H7 (cell line): ENCODE data around the gene EYS. TPM values are rescaled to one million over a fixed set of nuclear protein-coding genes. Genes with fewer than 3 reads are reported as not detected.

Experiments used
- DNase-seq: peaks from one replicate; pipeline ENCODE4 v3.0.0; 2012
- H3K27me3 ChIP-seq: 2 replicates; pipeline ENCODE4 v1.6.0; 2011; ENCODE audit warnings: mild to moderate bottlenecking, low read length; ENCODE audit not compliant: control insufficient read depth, insufficient read depth
- H3K36me3 ChIP-seq: replicated peaks from 2 replicates; pipeline ENCODE4 v1.5.1; 2011; ENCODE audit warnings: low read length; ENCODE audit not compliant: control insufficient read depth, insufficient read depth
- H3K4me3 ChIP-seq: 2 replicates; pipeline ENCODE4 v1.5.1; 2011; ENCODE audit warnings: low read depth, mild to moderate bottlenecking, control low read depth, low read length, moderate library complexity; ENCODE audit not compliant: insufficient read depth
- total RNA-seq: library from RNA; depleted of rRNA; stranded (reverse); fragments of >200 nt; shearing (Covaris generic); gene quantifications from 2 replicates; pipeline ENCODE4 v1.2.3, GENCODE V29; 2014

Gene EYS
- total RNA-seq, 1 experiment from 2014 or later: 0.10 TPM

GRCh38 chr6:64100702-64101303 lies 1606.2 kb downstream of the EYS start:
- H3K27me3 ChIP-seq: no peaks in the 10 kb centered on the region
- no peak for DNase-seq
- H3K36me3 ChIP-seq: no peaks in the 10 kb centered on the region
- no peak overlapping the region for H3K4me3 ChIP-seq

DNA sequence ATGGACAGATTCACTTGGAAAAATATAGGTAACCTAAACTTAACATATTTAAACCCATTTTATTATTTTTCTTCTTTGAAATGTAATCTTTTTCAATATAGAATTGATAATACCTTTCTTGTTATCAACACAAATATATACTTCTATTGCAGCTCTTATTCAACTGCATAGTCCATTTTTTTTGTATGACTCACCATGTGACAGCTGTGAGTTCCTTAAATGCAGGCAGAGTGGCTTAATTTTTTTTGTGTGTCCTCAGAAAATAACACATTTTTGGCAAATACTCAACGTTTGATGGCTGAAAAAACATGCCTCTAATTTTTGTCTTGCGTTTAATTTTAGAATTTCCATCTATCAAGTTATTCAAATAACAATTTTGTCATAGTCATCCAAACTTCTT lies 1616.7 kb downstream of the EYS start:
- DNase-seq: no peak
- Histone ChIP-seq H3K27me3 (no peaks in the 10 kb centered on the region), H3K4me3 (no peak overlapping the region), H3K36me3 (no peaks in the 10 kb centered on the region)

- no peaks in the 10 kb centered on the region for H3K36me3 ChIP-seq
- H3K4me3 ChIP-seq: no peak overlapping the region
- no peaks in the 10 kb centered on the region for H3K27me3 ChIP-seq
- no peak for DNase-seq
Measured at GRCh38 chr6:64085126-64085525, 1621.9 kb downstream of the EYS start.

DNA sequence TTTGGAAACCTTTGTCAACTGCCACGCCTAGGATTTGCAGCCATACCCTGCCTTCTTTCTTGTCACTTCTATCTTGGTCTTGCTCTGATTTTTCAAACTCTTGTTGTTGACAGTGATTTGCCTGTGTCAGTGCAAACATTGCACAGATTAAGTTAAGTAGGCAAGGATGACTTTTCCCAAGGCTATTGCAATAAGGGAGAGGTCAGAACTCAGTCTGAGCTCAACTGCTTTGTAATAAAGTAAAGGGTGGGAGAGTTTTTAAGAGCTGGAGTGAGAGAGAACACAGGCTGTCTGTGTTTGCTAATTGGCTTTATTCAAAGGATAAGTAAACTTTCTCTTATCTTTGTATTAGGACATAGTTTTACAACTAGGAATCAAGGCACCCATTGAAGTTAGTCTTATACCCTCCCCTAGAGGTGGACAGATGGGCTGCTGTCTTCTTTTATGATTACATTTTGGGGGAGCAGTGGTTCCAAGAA lies 1622.8 kb downstream of the EYS start:
- Histone ChIP-seq H3K36me3 (no peaks in the 10 kb centered on the region), H3K27me3 (no peaks in the 10 kb centered on the region), H3K4me3 (no peak overlapping the region)
- DNase-seq: no peak

DNA sequence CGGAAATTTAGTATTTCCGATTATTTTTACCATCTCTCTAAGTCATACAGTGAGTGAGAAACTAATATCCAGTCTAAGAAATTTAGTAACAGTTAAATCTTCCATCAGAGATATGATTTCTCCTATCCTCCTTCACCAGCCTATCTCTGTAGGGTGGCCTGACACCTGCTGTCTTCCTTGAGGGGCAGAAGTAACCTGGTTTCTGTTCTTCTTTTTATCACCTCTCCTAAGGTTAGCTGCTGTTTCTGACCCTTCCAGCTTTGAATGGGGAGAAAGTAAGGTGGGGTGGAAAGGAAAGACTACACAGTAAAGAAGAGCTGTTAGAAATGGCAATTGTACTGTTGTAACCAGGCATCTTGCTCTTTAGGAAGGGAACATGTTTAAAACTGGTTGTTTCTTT lies 1623.8 kb downstream of the EYS start:
- H3K36me3 ChIP-seq: no peaks in the 10 kb centered on the region
- no peaks in the 10 kb centered on the region for H3K27me3 ChIP-seq
- DNase-seq: no peak
- H3K4me3 ChIP-seq: no peak overlapping the region

DNA sequence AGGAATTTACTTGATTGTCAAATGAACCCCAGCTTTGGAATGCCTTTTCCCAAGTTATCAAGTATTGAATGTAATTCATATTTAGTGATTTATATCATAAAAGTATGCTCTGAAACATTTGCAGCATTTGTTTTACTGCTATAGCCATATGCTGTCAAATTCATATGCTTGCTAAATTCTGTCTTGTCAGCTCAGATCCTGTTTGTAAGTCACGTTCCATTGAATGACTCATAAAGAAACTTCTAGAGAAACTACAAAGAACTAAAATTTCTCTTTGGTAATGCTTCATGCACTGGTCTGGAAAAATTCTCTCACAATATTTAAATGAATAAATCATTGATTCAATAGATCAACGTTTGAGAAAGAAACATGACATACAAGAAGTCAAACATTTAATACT lies 1625.6 kb downstream of the EYS start:
- DNase-seq: no peak
- no peak overlapping the region for H3K4me3 ChIP-seq
- no peaks in the 10 kb centered on the region for H3K36me3 ChIP-seq
- H3K27me3 ChIP-seq: no peaks in the 10 kb centered on the region

- no peak for DNase-seq
- Histone ChIP-seq H3K27me3 (no peaks in the 10 kb centered on the region), H3K36me3 (no peaks in the 10 kb centered on the region), H3K4me3 (no peak overlapping the region)
Measured at GRCh38 chr6:64074981-64075380, 1632.0 kb downstream of the EYS start.

DNA sequence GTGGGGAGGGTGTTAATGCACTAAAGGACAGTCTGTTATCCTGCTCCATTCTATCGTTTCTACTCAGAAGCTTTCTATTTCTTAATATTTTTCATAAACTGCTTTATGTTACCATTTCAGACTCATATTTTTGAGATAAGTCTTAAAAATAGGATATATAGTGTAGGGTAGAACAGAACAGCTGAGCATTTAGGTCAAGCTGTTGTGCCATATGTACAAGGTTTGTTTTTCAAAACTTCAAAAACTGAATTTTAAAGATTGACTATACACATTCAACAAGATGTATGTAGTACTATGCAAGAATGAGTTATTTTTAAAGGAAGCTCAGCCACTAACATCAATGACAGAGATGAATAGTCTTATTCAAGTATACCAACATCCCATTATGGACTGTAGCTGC lies 1634.3 kb downstream of the EYS start:
- no peak overlapping the region for H3K4me3 ChIP-seq
- no peak for DNase-seq
- H3K36me3 ChIP-seq: no peaks in the 10 kb centered on the region
- no peaks in the 10 kb centered on the region for H3K27me3 ChIP-seq

DNA sequence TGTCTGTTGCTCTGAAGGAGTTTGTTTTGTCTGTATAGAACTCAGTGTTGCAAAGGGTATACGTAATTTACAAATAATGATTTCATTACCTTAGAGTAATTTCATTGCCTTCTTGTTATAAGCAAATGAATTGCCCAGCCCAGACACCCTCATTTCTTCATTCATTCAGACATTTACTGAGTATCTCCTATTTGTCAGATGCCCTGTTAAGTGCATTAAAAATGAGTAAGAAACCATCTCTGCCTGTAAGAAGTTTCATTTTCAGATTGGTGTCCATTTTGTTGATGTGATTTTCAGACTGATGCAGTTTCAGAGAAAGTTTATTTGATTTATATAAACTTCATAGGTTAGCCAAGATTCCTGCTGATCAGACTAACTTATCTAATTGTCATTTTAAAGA lies 1642.1 kb downstream of the EYS start:
- Histone ChIP-seq H3K4me3 (no peak overlapping the region), H3K36me3 (no peaks in the 10 kb centered on the region), H3K27me3 (no peaks in the 10 kb centered on the region)
- DNase-seq: no peak

GRCh38 chr6:64062960-64063683 lies 1643.9 kb downstream of the EYS start:
- Histone ChIP-seq H3K36me3 (no peaks in the 10 kb centered on the region), H3K27me3 (no peaks in the 10 kb centered on the region), H3K4me3 (no peak overlapping the region)
- DNase-seq: no peak

DNA sequence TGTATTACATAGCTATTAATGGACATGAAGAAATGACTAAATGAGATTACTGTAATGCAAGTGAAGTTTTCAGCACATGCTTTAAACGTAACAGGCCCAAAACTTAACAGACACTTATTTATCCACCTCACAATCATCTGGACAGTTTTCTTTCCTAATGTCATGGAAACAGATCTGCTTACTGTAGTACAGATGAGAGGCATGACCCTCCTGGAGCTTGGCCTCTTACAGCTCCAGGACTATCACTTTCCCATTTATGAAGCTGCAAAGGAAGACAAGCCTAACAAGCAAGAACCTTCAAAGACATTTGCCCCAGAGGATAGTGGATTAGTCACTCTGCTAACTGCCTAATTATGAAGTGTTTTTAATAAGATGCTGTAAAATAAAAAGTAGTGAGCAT lies 1652.2 kb downstream of the EYS start:
- Histone ChIP-seq H3K4me3 (no peak overlapping the region), H3K27me3 (no peaks in the 10 kb centered on the region), H3K36me3 (no peaks in the 10 kb centered on the region)
- no peak for DNase-seq

- Histone ChIP-seq H3K36me3 (no peaks in the 10 kb centered on the region), H3K27me3 (no peaks in the 10 kb centered on the region), H3K4me3 (no peak overlapping the region)
- no peak for DNase-seq
Measured at GRCh38 chr6:64050590-64050989, 1656.4 kb downstream of the EYS start.

GRCh38 chr6:64049736-64050135 lies 1657.3 kb downstream of the EYS start:
- H3K4me3 ChIP-seq: no peak overlapping the region
- H3K36me3 ChIP-seq: no peaks in the 10 kb centered on the region
- no peaks in the 10 kb centered on the region for H3K27me3 ChIP-seq
- DNase-seq: no peak

- Histone ChIP-seq H3K27me3 (no peaks in the 10 kb centered on the region), H3K36me3 (no peaks in the 10 kb centered on the region), H3K4me3 (no peak overlapping the region)
- no peak for DNase-seq
Measured at GRCh38 chr6:64046746-64047208, 1660.2 kb downstream of the EYS start.

GRCh38 chr6:64041373-64041772 lies 1665.7 kb downstream of the EYS start:
- Histone ChIP-seq H3K4me3 (no peak overlapping the region), H3K27me3 (no peaks in the 10 kb centered on the region), H3K36me3 (no peaks in the 10 kb centered on the region)
- no peak for DNase-seq
